ENCODE data around the gene ZNF417. TPM values are rescaled to one million over a fixed set of nuclear protein-coding genes. Genes with fewer than 3 reads are reported as not detected.
A peak's percentile ranks its signal among the peaks of the same experiment; 100 is the strongest.
"Not testable (repeated sequence)": the region's sequence is repeated elsewhere in the genome, so short reads cannot be mapped to it uniquely, and the experiment has no call there.

Gene ZNF417
- total RNA-seq, 1 experiment from 2014 or later, result 22.2 TPM

DNA sequence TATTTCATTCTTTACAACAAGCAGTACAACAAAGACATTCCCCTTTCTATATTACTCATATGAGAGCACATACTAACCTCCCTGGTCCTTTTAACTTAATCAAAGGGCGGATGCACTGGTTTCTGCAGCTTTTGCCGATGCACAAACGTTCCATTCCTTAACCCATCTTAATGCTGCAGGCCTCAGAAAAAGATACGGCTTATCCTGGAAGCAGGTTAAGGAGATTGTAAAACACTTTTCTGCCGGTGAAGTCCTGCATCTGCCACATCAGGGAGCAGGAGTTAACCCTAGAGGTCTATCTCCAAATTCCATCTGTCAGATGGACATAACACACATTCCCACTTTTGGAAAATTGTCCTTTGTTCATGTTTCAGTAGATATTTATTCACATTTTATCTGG is 16.1 kb downstream of the ZNF417 start:
- Histone ChIP-seq H2BK20ac (ENCODE audit: low read depth, low read length, poor library complexity, severe bottlenecking) (no peak overlapping the region), H2AK5ac (ENCODE audit: insufficient read length, low read length) (no peak overlapping the region), H4K8ac (replicated peaks; ENCODE audit: insufficient read length, low read depth, low read length) (no peak overlapping the region), H3K56ac (ENCODE audit: insufficient read length, low read depth, low read length) (no peak overlapping the region), H3K23me2 (ENCODE audit: insufficient read length, low read depth, low read length, poor library complexity, severe bottlenecking) (no peaks in the 10 kb centered on the region), H3K27me3 (ENCODE audit: insufficient read depth, low read length) (no peaks in the 10 kb centered on the region), H4K91ac (ENCODE audit: insufficient read length, low read depth, low read length) (no peak overlapping the region), H3K79me2 (ENCODE audit: insufficient read depth, low read length) (no peaks in the 10 kb centered on the region), H3K4me2 (ENCODE audit: insufficient read depth, insufficient read length, low read length) (no peak overlapping the region), H2BK12ac (ENCODE audit: insufficient read length, low read depth, low read length) (no peak overlapping the region), H2AFZ (ENCODE audit: low read length) (no peak overlapping the region), H4K20me1 (ENCODE audit: control insufficient read depth, insufficient read depth, insufficient read length) (no peaks in the 10 kb centered on the region), H3K4me1 (ENCODE audit: insufficient read depth, low read length) (no peaks in the 10 kb centered on the region), H3K14ac (ENCODE audit: insufficient read depth, low read length) (no peak overlapping the region), H3K9ac (ENCODE audit: extremely low read depth, insufficient read length, low read length) (no peak overlapping the region), H2BK5ac (ENCODE audit: insufficient read length, low read length) (no peak overlapping the region), H2BK15ac (ENCODE audit: low read depth, low read length) (no peak overlapping the region), H3K18ac (ENCODE audit: insufficient read length, low read depth, low read length) (no peak overlapping the region), H3K23ac (ENCODE audit: insufficient read length, low read depth, low read length) (no peak overlapping the region), H3K27ac (ENCODE audit: insufficient read length, low read depth, low read length) (no peak overlapping the region), H3K9me3 (ENCODE audit: control insufficient read depth, low read depth, low read length) (no peaks in the 10 kb centered on the region), H3K79me1 (ENCODE audit: insufficient read depth, low read depth, low read length, poor library complexity, severe bottlenecking) (no peaks in the 10 kb centered on the region), H4K5ac (ENCODE audit: insufficient read length, low read depth, low read length) (no peak overlapping the region), H3T11ph (ENCODE audit: low read length) (no peak overlapping the region), H2BK120ac (ENCODE audit: low read depth, low read length, poor library complexity, severe bottlenecking) (no peak overlapping the region), H3K4ac (ENCODE audit: low read depth, low read length) (no peak overlapping the region)
- Mint-ChIP-seq H3K4me3 (no peak overlapping the region), H3K27me3 (ENCODE audit: low read depth) (no peaks in the 10 kb centered on the region; the same call in 1 of the 2 replicates), H3K27ac (no peak overlapping the region), H3K4me1 (peaks cover 5 to 8% of the 10 kb centered on the region in 2 experiments; a peak in 2 of 4 replicates), H3K9me3 (no peaks in the 10 kb centered on the region), H3K36me3 (ENCODE audit: insufficient read depth in 1 of 3, low read depth in 3 of 3) (peaks cover 0 to 4% (median 2%) of the 10 kb centered on the region in 3 experiments; a peak in 2 of 7 replicates)
- no CpG with 5 or more reads among the region's 5 CpGs for WGBS (ENCODE audit: extremely low coverage, insufficient read length, low lambda C conversion rate)
- no peak for DNase-seq
- TF ChIP-seq, protein P1, sequence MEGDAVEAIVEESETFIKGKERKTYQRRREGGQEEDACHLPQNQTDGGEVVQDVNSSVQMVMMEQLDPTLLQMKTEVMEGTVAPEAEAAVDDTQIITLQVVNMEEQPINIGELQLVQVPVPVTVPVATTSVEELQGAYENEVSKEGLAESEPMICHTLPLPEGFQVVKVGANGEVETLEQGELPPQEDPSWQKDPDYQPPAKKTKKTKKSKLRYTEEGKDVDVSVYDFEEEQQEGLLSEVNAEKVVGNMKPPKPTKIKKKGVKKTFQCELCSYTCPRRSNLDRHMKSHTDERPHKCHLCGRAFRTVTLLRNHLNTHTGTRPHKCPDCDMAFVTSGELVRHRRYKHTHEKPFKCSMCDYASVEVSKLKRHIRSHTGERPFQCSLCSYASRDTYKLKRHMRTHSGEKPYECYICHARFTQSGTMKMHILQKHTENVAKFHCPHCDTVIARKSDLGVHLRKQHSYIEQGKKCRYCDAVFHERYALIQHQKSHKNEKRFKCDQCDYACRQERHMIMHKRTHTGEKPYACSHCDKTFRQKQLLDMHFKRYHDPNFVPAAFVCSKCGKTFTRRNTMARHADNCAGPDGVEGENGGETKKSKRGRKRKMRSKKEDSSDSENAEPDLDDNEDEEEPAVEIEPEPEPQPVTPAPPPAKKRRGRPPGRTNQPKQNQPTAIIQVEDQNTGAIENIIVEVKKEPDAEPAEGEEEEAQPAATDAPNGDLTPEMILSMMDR (conservative IDR thresholded peaks at IDR 0.05), result no peak

DNA sequence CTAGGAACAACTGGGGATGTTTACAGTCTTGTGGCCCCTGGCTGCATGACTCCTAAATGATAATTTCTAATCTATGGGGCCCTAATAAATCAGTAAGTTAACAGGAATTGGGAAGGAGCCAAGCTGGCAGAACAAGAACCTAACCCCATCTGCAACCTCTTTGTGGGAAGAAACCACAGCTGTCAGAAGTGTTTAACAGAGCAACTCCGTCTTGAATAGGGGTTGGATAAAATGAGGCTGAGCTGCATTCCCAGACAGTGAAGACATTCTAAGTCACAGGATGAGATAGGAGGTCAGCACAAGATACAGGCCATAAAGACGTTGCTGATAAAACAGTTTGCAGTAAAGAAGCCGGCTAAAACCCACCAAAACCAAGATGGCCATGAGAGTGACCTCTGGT is 25.7 kb downstream of the ZNF417 start:
- not testable (repeated sequence) for H4K20me1 ChIP-seq (ENCODE audit: control insufficient read depth, insufficient read depth, insufficient read length); H2AFZ ChIP-seq (ENCODE audit: low read length); H2BK15ac ChIP-seq (ENCODE audit: low read depth, low read length); H3K56ac ChIP-seq (ENCODE audit: insufficient read length, low read depth, low read length); H3K23ac ChIP-seq (ENCODE audit: insufficient read length, low read depth, low read length); H3K27ac ChIP-seq (ENCODE audit: insufficient read length, low read depth, low read length); H2AK5ac ChIP-seq (ENCODE audit: insufficient read length, low read length); H2BK12ac ChIP-seq (ENCODE audit: insufficient read length, low read depth, low read length); H2BK20ac ChIP-seq (ENCODE audit: low read depth, low read length, poor library complexity, severe bottlenecking); H3T11ph ChIP-seq (ENCODE audit: low read length); H3K4me1 ChIP-seq (ENCODE audit: insufficient read depth, low read length); H3K4me2 ChIP-seq (ENCODE audit: insufficient read depth, insufficient read length, low read length); H3K9ac ChIP-seq (ENCODE audit: extremely low read depth, insufficient read length, low read length); H3K27me3 ChIP-seq (ENCODE audit: insufficient read depth, low read length); H3K79me1 ChIP-seq (ENCODE audit: insufficient read depth, low read depth, low read length, poor library complexity, severe bottlenecking); H4K91ac ChIP-seq (ENCODE audit: insufficient read length, low read depth, low read length); H3K9me3 ChIP-seq (ENCODE audit: control insufficient read depth, low read depth, low read length); H3K14ac ChIP-seq (ENCODE audit: insufficient read depth, low read length); H3K4ac ChIP-seq (ENCODE audit: low read depth, low read length); H3K18ac ChIP-seq (ENCODE audit: insufficient read length, low read depth, low read length); H3K27me3 Mint-ChIP-seq (ENCODE audit: low read depth); H2BK5ac ChIP-seq (ENCODE audit: insufficient read length, low read length); H2BK120ac ChIP-seq (ENCODE audit: low read depth, low read length, poor library complexity, severe bottlenecking); H4K5ac ChIP-seq (ENCODE audit: insufficient read length, low read depth, low read length); H4K8ac ChIP-seq (replicated peaks; ENCODE audit: insufficient read length, low read depth, low read length); DNase-seq; H3K9me3 Mint-ChIP-seq; H3K27ac Mint-ChIP-seq
- peak overlapping the region in 1 of 2 experiments; percentile 23; a peak in 2 of 5 replicates for H3K4me3 Mint-ChIP-seq
- H3K36me3 Mint-ChIP-seq (ENCODE audit: insufficient read depth in 1 of 3, low read depth in 3 of 3), result peaks cover 12 to 22% (median 16%) of the 10 kb centered on the region in 3 experiments
- Histone ChIP-seq H3K23me2 (ENCODE audit: insufficient read length, low read depth, low read length, poor library complexity, severe bottlenecking) (peaks cover 10% of the 10 kb centered on the region), H3K79me2 (ENCODE audit: insufficient read depth, low read length) (peaks cover 19% of the 10 kb centered on the region)
- peaks cover 19 to 22% of the 10 kb centered on the region in 2 experiments for H3K4me1 Mint-ChIP-seq
- WGBS (ENCODE audit: extremely low coverage, insufficient read length, low lambda C conversion rate), result no CpG with 5 or more reads among the region's 3 CpGs

Data from H9 (cell line).